Measurements from ENCODE around the gene HKDC1.
A peak's percentile ranks its signal among the peaks of the same experiment; 100 is the strongest.

HKDC1 gene

GRCh38 chr10:69228151-69228550, 8.0 kb downstream of the HKDC1 start:
- TF ChIP-seq EZH2phosphoT487 (IDR thresholded peaks at IDR 0.05; ENCODE audit: borderline replicate concordance) (no peak), CTCF (conservative IDR thresholded peaks at IDR 0.05; ENCODE audit: low read length) (no peak)
- Histone ChIP-seq H3K79me2 (ENCODE audit: insufficient read depth, low read length) (no peaks in the 10 kb centered on the region), H3F3A (ENCODE audit: low read depth) (peaks cover 1% of the 10 kb centered on the region; the same call in 1 of the 2 replicates), H3K4me2 (ENCODE audit: low read depth, low read length, poor library complexity, severe bottlenecking) (peak overlapping the region; percentile 87), H2AFZ (ENCODE audit: low read length) (no peak overlapping the region), H4K20me1 (ENCODE audit: insufficient read depth, low read length, poor library complexity, severe bottlenecking) (no peaks in the 10 kb centered on the region), H3K9me3 (ENCODE audit: insufficient read depth, low read depth, low read length) (no peaks in the 10 kb centered on the region), H3K9me2 (replicated peaks; ENCODE audit: low read depth, low read length) (no peaks in the 10 kb centered on the region), H3K27me3 (ENCODE audit: insufficient read depth, low read length, poor library complexity, severe bottlenecking) (no peaks in the 10 kb centered on the region), H3K36me3 (ENCODE audit: insufficient read depth, low read length) (no peaks in the 10 kb centered on the region), H3K4me3 (ENCODE audit: low read length, poor library complexity, severe bottlenecking) (peak overlapping the region; percentile 70), H3K9ac (ENCODE audit: low read depth, low read length, poor library complexity, severe bottlenecking) (peak overlapping the region; percentile 77), H3K4me1 (ENCODE audit: insufficient read depth, low read length, poor library complexity, severe bottlenecking) (peaks cover 61% of the 10 kb centered on the region)

- no peaks in the 10 kb centered on the region for H4K20me1 ChIP-seq (ENCODE audit: insufficient read depth, low read length, poor library complexity, severe bottlenecking)
- H3K9me3 ChIP-seq (ENCODE audit: insufficient read depth, low read depth, low read length) = no peaks in the 10 kb centered on the region
- H3K36me3 ChIP-seq (ENCODE audit: insufficient read depth, low read length) = no peaks in the 10 kb centered on the region
- H3K4me3 ChIP-seq (ENCODE audit: low read length, poor library complexity, severe bottlenecking) = peak overlapping the region; percentile 70
- peaks cover 56% of the 10 kb centered on the region for H3K4me1 ChIP-seq (ENCODE audit: insufficient read depth, low read length, poor library complexity, severe bottlenecking)
- no peaks in the 10 kb centered on the region for H3K27me3 ChIP-seq (ENCODE audit: insufficient read depth, low read length, poor library complexity, severe bottlenecking)
- H2AFZ ChIP-seq (ENCODE audit: low read length) = no peak overlapping the region
- TF ChIP-seq EZH2phosphoT487 (IDR thresholded peaks at IDR 0.05; ENCODE audit: borderline replicate concordance) (no peak), CTCF (conservative IDR thresholded peaks at IDR 0.05; ENCODE audit: low read length) (no peak)
- no peaks in the 10 kb centered on the region for H3K9me2 ChIP-seq (replicated peaks; ENCODE audit: low read depth, low read length)
- H3K4me2 ChIP-seq (ENCODE audit: low read depth, low read length, poor library complexity, severe bottlenecking) = peak overlapping the region; percentile 87
- H3F3A ChIP-seq (ENCODE audit: low read depth) = no peaks in the 10 kb centered on the region
- peak overlapping the region; percentile 77 for H3K9ac ChIP-seq (ENCODE audit: low read depth, low read length, poor library complexity, severe bottlenecking)
- H3K79me2 ChIP-seq (ENCODE audit: insufficient read depth, low read length) = no peaks in the 10 kb centered on the region
Observed at GRCh38 chr10:69229616-69229916, 9.4 kb downstream of the HKDC1 start.

GRCh38 chr10:69230128-69230527, 10.0 kb downstream of the HKDC1 start:
- Histone ChIP-seq H2AFZ (ENCODE audit: low read length) (no peak overlapping the region), H3K36me3 (ENCODE audit: insufficient read depth, low read length) (no peaks in the 10 kb centered on the region), H3K9ac (ENCODE audit: low read depth, low read length, poor library complexity, severe bottlenecking) (peak overlapping the region; percentile 77), H3K4me3 (ENCODE audit: low read length, poor library complexity, severe bottlenecking) (no peak overlapping the region), H3K4me1 (ENCODE audit: insufficient read depth, low read length, poor library complexity, severe bottlenecking) (peaks cover 50% of the 10 kb centered on the region), H3K79me2 (ENCODE audit: insufficient read depth, low read length) (no peaks in the 10 kb centered on the region), H3K4me2 (ENCODE audit: low read depth, low read length, poor library complexity, severe bottlenecking) (peak overlapping the region; percentile 87), H4K20me1 (ENCODE audit: insufficient read depth, low read length, poor library complexity, severe bottlenecking) (no peaks in the 10 kb centered on the region), H3K9me3 (ENCODE audit: insufficient read depth, low read depth, low read length) (no peaks in the 10 kb centered on the region), H3K27me3 (ENCODE audit: insufficient read depth, low read length, poor library complexity, severe bottlenecking) (no peaks in the 10 kb centered on the region), H3F3A (ENCODE audit: low read depth) (no peaks in the 10 kb centered on the region), H3K9me2 (replicated peaks; ENCODE audit: low read depth, low read length) (no peaks in the 10 kb centered on the region)
- TF ChIP-seq EZH2phosphoT487 (IDR thresholded peaks at IDR 0.05; ENCODE audit: borderline replicate concordance) = no peak

GRCh38 chr10:69232252-69232651, 12.1 kb downstream of the HKDC1 start:
- H3K4me1 ChIP-seq (ENCODE audit: insufficient read depth, low read length, poor library complexity, severe bottlenecking) = peaks cover 32% of the 10 kb centered on the region
- no peak overlapping the region for H3K4me3 ChIP-seq (ENCODE audit: low read length, poor library complexity, severe bottlenecking)

More at GRCh38 chr10:69232252-69232651, 12.1 kb downstream of the HKDC1 start:
- Histone ChIP-seq H3K9me3 (ENCODE audit: insufficient read depth, low read depth, low read length) (no peaks in the 10 kb centered on the region), H2AFZ (ENCODE audit: low read length) (no peak overlapping the region), H4K20me1 (ENCODE audit: insufficient read depth, low read length, poor library complexity, severe bottlenecking) (no peaks in the 10 kb centered on the region), H3K9me2 (replicated peaks; ENCODE audit: low read depth, low read length) (no peaks in the 10 kb centered on the region), H3K79me2 (ENCODE audit: insufficient read depth, low read length) (no peaks in the 10 kb centered on the region), H3K4me2 (ENCODE audit: low read depth, low read length, poor library complexity, severe bottlenecking) (no peak overlapping the region), H3K36me3 (ENCODE audit: insufficient read depth, low read length) (no peaks in the 10 kb centered on the region), H3F3A (ENCODE audit: low read depth) (no peaks in the 10 kb centered on the region), H3K9ac (ENCODE audit: low read depth, low read length, poor library complexity, severe bottlenecking) (no peak overlapping the region), H3K27me3 (ENCODE audit: insufficient read depth, low read length, poor library complexity, severe bottlenecking) (no peaks in the 10 kb centered on the region)
- TF ChIP-seq CTCF (conservative IDR thresholded peaks at IDR 0.05; ENCODE audit: low read length) (no peak), EZH2phosphoT487 (IDR thresholded peaks at IDR 0.05; ENCODE audit: borderline replicate concordance) (no peak)
